Loucy (cell line): Measurements from ENCODE around the gene TMEM131.

ENCODE experiments used
- H2AFZ ChIP-seq: fragments of 200-600 bp; sonication (generic); 2 replicates; pipeline ENCODE4 v1.6.0; 2016; ENCODE audit warnings: antibody characterized with exemption, mild to moderate bottlenecking, low read length, moderate library complexity
- H3F3A ChIP-seq: fragments of 200-600 bp; 2 replicates; pipeline ENCODE4 v1.6.0; 2016; ENCODE audit warnings: antibody characterized with exemption, low read depth, mild to moderate bottlenecking
- H3K27me3 ChIP-seq: fragments of 200-600 bp; sonication (generic); 2 replicates; pipeline ENCODE4 v1.6.1; 2014; ENCODE audit warnings: low read length, mild to moderate bottlenecking; ENCODE audit not compliant: insufficient read depth, poor library complexity, severe bottlenecking
- H3K36me3 ChIP-seq: fragments of 200-600 bp; sonication (generic); 2 replicates; pipeline ENCODE4 v1.6.1; 2016; ENCODE audit warnings: low read length; ENCODE audit not compliant: insufficient read depth
- H3K4me1 ChIP-seq: fragments of 200-600 bp; sonication (generic); 2 replicates; pipeline ENCODE4 v1.5.1; 2014; ENCODE audit warnings: low read length, mild to moderate bottlenecking; ENCODE audit not compliant: insufficient read depth, poor library complexity, severe bottlenecking
- H3K4me2 ChIP-seq: fragments of 200-600 bp; sonication (generic); 2 replicates; pipeline ENCODE4 v1.6.0; 2014; ENCODE audit warnings: antibody characterized with exemption, low read length, low read depth, mild to moderate bottlenecking; ENCODE audit not compliant: poor library complexity, severe bottlenecking
- H3K4me3 ChIP-seq: fragments of 200-600 bp; sonication (generic); 2 replicates; pipeline ENCODE4 v1.5.1; 2014; ENCODE audit warnings: low read length, mild to moderate bottlenecking, mixed read lengths; ENCODE audit not compliant: poor library complexity, severe bottlenecking
- H3K79me2 ChIP-seq: fragments of 200-600 bp; sonication (generic); 2 replicates; pipeline ENCODE4 v1.6.1; 2014; ENCODE audit warnings: low read length; ENCODE audit not compliant: insufficient read depth
- H3K9ac ChIP-seq: fragments of 200-600 bp; sonication (generic); 2 replicates; pipeline ENCODE4 v1.6.0; 2014; ENCODE audit warnings: mild to moderate bottlenecking, low read depth, low read length, moderate library complexity; ENCODE audit not compliant: poor library complexity, severe bottlenecking
- H3K9me2 ChIP-seq: fragments of 200-600 bp; sonication (generic); replicated peaks from 2 replicates; pipeline ENCODE4 v1.6.1; 2016; ENCODE audit warnings: low read depth, low read length, mixed read lengths
- H3K9me3 ChIP-seq: fragments of 200-600 bp; sonication (generic); 2 replicates; pipeline ENCODE4 v1.6.1; 2014; ENCODE audit warnings: mild to moderate bottlenecking, antibody characterized with exemption, low read length, low read depth; ENCODE audit not compliant: insufficient read depth
- H4K20me1 ChIP-seq: fragments of 200-600 bp; sonication (generic); 2 replicates; pipeline ENCODE4 v1.6.0; 2014; ENCODE audit warnings: antibody characterized with exemption, low read length, mild to moderate bottlenecking; ENCODE audit not compliant: insufficient read depth, poor library complexity, severe bottlenecking
- CTCF ChIP-seq: fragments of 200-600 bp; sonication (generic); conservative IDR thresholded peaks from 2 replicates; pipeline ENCODE4 v1.5.1; 2014; ENCODE audit warnings: mild to moderate bottlenecking, antibody characterized with exemption, low read length
- EZH2phosphoT487 ChIP-seq: fragments of 200-600 bp; IDR thresholded peaks from 2 replicates; pipeline ENCODE4 v1.6.1; 2018; ENCODE audit warnings: antibody characterized with exemption, mild to moderate bottlenecking, moderate library complexity, borderline replicate concordance

TMEM131 gene

GRCh38 chr2:97739020-97739892, 256.5 kb downstream of the TMEM131 start:
- Histone ChIP-seq H3K4me3 (no peak overlapping the region), H3K9ac (no peak overlapping the region), H3K36me3 (peaks cover 48% of the 10 kb centered on the region; the same call in 1 of the 2 replicates), H3K27me3 (no peaks in the 10 kb centered on the region), H3K9me3 (no peaks in the 10 kb centered on the region), H2AFZ (no peak overlapping the region), H3K9me2 (no peaks in the 10 kb centered on the region), H4K20me1 (peaks cover 4% of the 10 kb centered on the region), H3F3A (no peaks in the 10 kb centered on the region), H3K79me2 (no peaks in the 10 kb centered on the region), H3K4me1 (peaks cover 13% of the 10 kb centered on the region), H3K4me2 (no peak overlapping the region)
- TF ChIP-seq CTCF (no peak), EZH2phosphoT487 (no peak)

GRCh38 chr2:97738179-97739019, 257.3 kb downstream of the TMEM131 start:
- Histone ChIP-seq H4K20me1 (peaks cover 11% of the 10 kb centered on the region), H3K79me2 (no peaks in the 10 kb centered on the region), H3K9ac (no peak overlapping the region), H3K4me3 (no peak overlapping the region), H3K9me2 (no peaks in the 10 kb centered on the region), H3K4me1 (peaks cover 13% of the 10 kb centered on the region), H3K27me3 (no peaks in the 10 kb centered on the region), H3F3A (no peaks in the 10 kb centered on the region), H3K4me2 (no peak overlapping the region), H3K9me3 (no peaks in the 10 kb centered on the region), H2AFZ (no peak overlapping the region), H3K36me3 (peaks cover 56% of the 10 kb centered on the region; the same call in 1 of the 2 replicates)
- TF ChIP-seq CTCF = no peak
- TF ChIP-seq EZH2phosphoT487 = no peak

- no peak for TF ChIP-seq CTCF
- no peak for TF ChIP-seq EZH2phosphoT487
- H2AFZ ChIP-seq = no peak overlapping the region
- no peaks in the 10 kb centered on the region for H3K9me2 ChIP-seq
- H3F3A ChIP-seq = no peaks in the 10 kb centered on the region
- no peaks in the 10 kb centered on the region for H3K27me3 ChIP-seq
- peaks cover 2% of the 10 kb centered on the region; the same call in 1 of the 2 replicates for H3K79me2 ChIP-seq
- peaks cover 64% of the 10 kb centered on the region; the same call in 1 of the 2 replicates for H3K36me3 ChIP-seq
- H4K20me1 ChIP-seq = peaks cover 16% of the 10 kb centered on the region
- no peak overlapping the region for H3K4me3 ChIP-seq
- H3K4me2 ChIP-seq = no peak overlapping the region
- H3K9me3 ChIP-seq = no peaks in the 10 kb centered on the region
- no peak overlapping the region for H3K9ac ChIP-seq
- H3K4me1 ChIP-seq = peaks cover 11% of the 10 kb centered on the region
These were observed 258.1 kb downstream of the TMEM131 start for GRCh38 chr2:97737421-97738178.
